ENCODE results near the gene NFAT5. TPM values are rescaled to one million over a fixed set of nuclear protein-coding genes. Genes with fewer than 3 reads are reported as not detected.

The NFAT5 gene
- total and polyA plus RNA-seq, 9 of the 15 experiments (the other 6 are each of a cell fraction or from before 2014, with no cell fraction given) = 0.78 to 20.5 (median 12.4) TPM

DNA sequence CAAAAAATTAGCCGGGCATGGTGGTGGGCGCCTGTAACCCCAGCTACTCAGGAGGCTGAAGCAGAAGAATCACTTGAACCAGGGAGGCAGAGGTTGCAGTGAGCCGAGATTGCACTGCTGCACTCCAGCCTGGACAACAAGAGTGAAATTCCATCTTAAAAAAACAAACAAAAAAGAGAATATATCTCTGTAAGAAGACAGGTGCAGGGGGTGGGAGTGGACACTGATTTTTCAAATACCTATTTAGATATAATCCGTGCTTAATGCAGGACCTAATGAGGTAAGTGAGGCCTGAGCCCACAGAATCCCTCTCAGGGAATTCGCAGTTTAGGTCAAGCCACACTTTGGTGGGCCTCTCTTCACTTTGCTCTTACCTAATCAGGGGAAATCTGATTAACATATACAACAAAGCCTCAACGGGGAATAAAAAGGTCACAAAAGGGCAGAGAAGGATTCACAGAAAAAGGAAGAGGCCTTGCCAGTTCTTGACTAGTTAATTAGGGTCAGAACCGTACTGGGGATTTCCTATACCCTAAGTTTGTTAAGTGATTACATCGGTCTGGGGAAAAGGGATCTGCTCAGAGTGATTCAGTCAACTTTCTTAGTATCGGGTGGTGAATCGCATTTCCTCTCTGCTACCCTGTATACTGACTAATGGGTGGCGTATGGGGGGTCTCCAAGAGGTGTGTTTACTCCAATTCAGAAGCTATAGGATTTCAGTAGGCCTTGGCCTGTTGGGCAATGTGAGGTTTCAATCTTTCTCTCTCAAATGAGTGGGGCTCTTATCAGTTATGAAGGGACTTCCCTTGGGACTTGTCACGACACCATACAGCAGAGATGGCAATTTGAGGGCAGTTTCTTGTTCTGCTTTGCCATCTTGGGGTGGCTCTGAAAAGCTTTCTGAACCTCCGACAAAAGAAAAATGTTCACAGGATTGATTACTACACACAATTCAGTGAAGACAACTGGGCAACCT lies 1.9 kb upstream of the NFAT5 start (continued):
- TF ChIP-seq SMAD4 (CRISPR knock-in tag; conservative IDR thresholded peaks at IDR 0.05) (peak; percentile 10; the same call in 1 of the 2 replicates), GTF2A2 (tag; IDR thresholded peaks at IDR 0.05) (no peak), GABPA (tag; conservative IDR thresholded peaks at IDR 0.05; ENCODE audit: low read depth) (no peak), ZNF583 (CRISPR knock-in tag; IDR thresholded peaks at IDR 0.05) (no peak), DIDO1 (tag; IDR thresholded peaks at IDR 0.05; ENCODE audit: low read depth) (no peak), TCF7L2 (IDR thresholded peaks at IDR 0.05; ENCODE audit: low read depth, low read length) (no peak), SMARCC2 (IDR thresholded peaks at IDR 0.05; ENCODE audit: low read depth) (0 out of 2 replicates have a peak, but pooled peaks have one; percentile 42), SIN3B (IDR thresholded peaks at IDR 0.05; ENCODE audit: low read depth) (no peak), ELF1 (tag; IDR thresholded peaks at IDR 0.05) (no peak), KHSRP (IDR thresholded peaks at IDR 0.05) (no peak), CEBPG (CRISPR knock-in tag; IDR thresholded peaks at IDR 0.05) (no peak), CEBPG (tag; conservative IDR thresholded peaks at IDR 0.05 in 1 of 2, IDR thresholded peaks at IDR 0.05 in 1 of 2) (peak in 1 of 2 experiments; percentile 50; a peak in 2 of 4 replicates), OTX1 (CRISPR knock-in tag; IDR thresholded peaks at IDR 0.05) (no peak), HLTF (IDR thresholded peaks at IDR 0.05) (no peak), HDAC2 (IDR thresholded peaks at IDR 0.05) (no peak)
- TF ChIP-seq, protein P1, sequence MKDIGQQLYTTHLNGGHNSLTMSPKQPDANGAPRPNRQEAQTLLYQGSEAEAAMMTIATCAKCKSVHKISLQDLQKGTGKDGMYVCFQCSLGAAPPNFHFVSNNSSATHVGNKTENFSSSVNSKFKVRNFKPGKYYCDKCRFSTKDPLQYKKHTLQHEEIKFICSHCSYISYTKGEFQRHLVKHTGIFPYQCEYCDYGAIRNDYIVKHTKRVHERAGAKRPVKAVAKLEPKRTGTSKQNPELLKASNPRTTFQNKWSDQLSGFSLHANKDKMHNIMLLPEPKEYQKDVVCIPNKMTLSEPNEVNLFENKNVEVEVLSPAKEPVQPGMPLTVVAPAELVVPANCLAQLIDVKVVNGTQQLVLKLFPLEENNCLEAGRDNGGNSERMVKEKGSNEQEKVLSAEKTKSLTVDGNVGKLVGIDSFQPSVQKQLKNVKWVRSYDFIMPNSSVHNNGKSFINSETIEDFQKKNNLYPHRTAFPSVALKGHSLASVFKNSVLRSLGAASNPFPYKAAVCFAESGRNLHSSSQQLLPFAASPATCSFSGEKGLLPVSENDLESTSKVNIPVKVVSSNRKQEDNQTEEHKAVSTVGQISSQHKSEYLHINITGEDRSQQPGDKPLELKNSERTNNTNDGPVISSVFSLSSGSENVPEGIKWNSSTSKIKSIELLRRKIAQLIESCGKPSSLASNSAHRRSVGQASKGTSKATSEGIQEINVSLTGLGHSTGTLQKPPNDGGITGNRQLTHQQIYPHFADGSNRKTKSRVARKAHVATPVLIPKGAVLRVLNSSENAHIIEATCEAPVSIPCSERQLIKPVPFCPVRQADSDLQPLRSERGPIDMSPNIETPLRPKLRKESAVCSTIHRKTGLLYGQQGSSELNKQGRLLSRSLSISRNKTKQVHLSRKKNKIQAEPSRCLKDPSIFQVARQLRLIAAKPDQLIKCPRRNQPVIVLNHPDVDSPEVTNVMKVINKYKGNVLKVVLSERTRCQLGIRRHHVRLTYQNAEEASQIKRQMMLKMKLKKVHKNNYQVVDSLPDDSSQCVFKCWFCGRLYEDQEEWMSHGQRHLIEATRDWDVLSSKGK (CRISPR knock-in tag; IDR thresholded peaks at IDR 0.05) = no peak
- TF ChIP-seq, protein P2, sequence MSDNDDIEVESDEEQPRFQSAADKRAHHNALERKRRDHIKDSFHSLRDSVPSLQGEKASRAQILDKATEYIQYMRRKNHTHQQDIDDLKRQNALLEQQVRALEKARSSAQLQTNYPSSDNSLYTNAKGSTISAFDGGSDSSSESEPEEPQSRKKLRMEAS (CRISPR knock-in tag; IDR thresholded peaks at IDR 0.05) = no peak
- TF ChIP-seq, protein P3, sequence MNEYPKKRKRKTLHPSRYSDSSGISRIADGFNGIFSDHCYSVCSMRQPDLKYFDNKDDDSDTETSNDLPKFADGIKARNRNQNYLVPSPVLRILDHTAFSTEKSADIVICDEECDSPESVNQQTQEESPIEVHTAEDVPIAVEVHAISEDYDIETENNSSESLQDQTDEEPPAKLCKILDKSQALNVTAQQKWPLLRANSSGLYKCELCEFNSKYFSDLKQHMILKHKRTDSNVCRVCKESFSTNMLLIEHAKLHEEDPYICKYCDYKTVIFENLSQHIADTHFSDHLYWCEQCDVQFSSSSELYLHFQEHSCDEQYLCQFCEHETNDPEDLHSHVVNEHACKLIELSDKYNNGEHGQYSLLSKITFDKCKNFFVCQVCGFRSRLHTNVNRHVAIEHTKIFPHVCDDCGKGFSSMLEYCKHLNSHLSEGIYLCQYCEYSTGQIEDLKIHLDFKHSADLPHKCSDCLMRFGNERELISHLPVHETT (CRISPR knock-in tag; conservative IDR thresholded peaks at IDR 0.05 in 1 of 2, IDR thresholded peaks at IDR 0.05 in 1 of 2) = peak in 1 of 2 experiments; percentile 18; a peak in 1 of 4 replicates
- TF ChIP-seq, protein P4, sequence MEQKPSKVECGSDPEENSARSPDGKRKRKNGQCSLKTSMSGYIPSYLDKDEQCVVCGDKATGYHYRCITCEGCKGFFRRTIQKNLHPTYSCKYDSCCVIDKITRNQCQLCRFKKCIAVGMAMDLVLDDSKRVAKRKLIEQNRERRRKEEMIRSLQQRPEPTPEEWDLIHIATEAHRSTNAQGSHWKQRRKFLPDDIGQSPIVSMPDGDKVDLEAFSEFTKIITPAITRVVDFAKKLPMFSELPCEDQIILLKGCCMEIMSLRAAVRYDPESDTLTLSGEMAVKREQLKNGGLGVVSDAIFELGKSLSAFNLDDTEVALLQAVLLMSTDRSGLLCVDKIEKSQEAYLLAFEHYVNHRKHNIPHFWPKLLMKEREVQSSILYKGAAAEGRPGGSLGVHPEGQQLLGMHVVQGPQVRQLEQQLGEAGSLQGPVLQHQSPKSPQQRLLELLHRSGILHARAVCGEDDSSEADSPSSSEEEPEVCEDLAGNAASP (IDR thresholded peaks at IDR 0.05) = no peak
- TF ChIP-seq, protein P5, sequence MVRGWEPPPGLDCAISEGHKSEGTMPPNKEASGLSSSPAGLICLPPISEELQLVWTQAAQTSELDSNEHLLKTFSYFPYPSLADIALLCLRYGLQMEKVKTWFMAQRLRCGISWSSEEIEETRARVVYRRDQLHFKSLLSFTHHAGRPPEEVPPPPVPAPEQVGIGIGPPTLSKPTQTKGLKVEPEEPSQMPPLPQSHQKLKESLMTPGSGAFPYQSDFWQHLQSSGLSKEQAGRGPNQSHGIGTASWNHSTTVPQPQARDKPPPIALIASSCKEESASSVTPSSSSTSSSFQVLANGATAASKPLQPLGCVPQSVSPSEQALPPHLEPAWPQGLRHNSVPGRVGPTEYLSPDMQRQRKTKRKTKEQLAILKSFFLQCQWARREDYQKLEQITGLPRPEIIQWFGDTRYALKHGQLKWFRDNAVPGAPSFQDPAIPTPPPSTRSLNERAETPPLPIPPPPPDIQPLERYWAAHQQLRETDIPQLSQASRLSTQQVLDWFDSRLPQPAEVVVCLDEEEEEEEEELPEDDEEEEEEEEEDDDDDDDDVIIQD (CRISPR knock-in tag; IDR thresholded peaks at IDR 0.05) = no peak

All from K562 (cell line).